Cortex of kidney (tissue), 1 donor: ENCODE results near the gene DGCR2.
"Not testable (repeated sequence)": the region's sequence is repeated elsewhere in the genome, so short reads cannot be mapped to it uniquely, and the experiment has no call there.

Experiments
- DNase-seq: peaks from one replicate; lab custom pipeline; 2025; lab: John Stamatoyannopoulos, UW

Gene DGCR2

DNA sequence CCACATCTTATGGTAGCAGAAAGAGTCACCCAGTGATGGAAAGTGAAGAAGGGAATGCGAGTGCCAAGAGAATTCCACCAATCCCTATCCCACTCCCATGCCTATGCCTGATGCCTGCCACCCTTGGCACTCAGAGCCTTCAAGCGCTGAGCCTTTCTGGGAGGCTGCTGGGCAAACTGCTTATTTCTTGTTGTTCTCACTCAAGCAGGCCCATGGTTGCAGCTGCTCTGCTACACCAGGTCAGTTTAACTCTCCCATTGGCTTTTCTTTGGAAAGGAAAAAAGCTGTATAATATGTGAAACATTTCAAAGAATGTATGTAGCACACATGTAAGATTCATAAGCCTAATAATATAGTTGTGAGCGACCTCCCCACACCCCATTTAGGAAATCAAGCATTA lies 41.4 kb downstream of the DGCR2 start:
- no peak for DNase-seq

DNA sequence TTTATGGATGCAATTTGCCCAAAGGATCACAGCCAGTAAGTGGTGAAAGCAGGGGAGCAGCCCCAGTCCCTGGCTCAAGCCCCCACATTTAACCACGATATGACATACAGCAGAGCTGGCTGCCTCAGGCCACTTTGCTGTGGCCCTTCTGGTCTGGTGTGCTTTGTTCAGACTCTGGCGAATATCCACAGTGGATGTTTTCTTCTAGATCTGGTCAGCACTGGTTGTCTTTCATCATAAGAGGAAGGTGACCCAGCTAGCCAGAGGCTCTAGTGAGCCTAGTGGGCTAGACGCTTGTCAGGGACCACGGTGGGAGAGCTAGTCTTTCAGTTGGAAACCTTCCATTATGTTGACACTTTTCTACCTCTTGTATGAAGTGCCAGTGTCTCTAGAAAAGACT lies 42.5 kb downstream of the DGCR2 start:
- no peak for DNase-seq

DNA sequence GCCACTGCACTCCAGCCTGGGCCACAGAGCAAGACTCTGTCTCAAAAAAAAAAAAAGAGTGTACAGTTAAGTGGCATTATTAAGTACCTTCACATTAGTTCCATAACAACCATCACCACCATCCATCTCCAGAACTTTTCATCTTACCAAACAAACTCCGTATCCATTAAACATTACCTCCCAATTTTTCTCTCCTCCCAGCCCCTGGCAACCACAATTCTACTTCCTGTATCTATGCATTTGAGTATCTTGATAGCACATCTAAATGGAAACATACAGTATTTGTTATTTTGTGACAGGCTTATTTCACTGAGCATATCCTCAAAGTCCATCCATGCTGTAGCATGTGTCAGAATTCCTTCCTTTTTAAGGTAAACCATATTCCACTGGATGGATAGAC lies 46.8 kb downstream of the DGCR2 start:
- no peak for DNase-seq

DNA sequence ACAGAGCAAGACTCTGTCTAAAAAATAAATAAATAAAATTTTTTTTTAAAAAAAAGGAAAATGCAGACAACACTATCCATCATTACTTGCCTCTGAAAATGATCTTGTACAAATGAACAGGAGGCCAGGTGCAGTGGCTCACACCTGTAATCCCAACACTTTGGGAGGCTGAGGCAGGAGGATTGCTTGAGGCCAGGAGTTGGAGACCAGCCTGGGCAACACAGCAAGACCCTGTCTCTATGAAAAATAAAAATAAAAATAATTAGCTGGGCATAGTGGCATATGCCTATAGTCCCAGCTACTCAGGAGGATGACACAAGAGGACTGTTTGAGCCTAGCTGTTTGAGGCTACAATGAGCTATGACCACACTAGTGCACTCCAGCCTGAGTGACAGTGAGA lies 49.4 kb downstream of the DGCR2 start:
- DNase-seq, result not testable (repeated sequence)

DNA sequence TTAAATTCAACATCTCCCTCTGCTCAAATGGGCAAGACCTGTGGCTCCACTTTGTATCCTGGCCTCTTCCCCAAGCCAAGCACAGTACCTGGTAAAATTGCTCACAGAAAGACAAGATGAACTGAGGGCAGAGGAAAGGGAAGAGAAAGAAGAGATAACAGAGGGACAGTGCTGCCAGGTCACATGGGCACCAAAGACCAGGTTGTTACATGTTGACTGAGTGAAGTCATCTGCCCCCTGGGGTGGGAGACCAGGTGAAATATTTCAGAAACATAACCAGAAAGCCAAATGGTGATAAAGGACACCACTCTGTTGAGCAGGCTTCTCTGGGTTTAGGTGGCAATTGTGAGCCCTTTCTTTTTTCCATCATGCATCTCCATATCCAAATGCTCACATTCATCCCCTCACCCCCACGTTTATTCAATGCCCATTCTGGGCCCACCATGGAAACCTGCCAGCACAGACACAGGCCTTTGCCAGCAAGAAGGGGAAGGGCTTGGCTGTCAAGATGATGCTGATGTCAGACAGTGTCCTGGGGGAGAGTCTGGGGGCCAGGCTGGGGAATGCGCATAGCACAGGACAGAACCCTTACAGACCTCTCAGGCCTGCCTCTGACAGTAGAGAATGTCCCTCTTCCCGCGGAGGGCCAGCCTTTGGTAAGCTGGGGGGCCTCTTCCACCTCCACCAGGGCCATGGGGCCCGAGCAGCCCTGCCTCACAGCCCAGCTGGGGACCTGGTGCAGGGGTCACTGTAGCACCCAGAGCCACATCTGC lies 51.6 kb downstream of the DGCR2 start:
- DNase-seq, result no peak

DNA sequence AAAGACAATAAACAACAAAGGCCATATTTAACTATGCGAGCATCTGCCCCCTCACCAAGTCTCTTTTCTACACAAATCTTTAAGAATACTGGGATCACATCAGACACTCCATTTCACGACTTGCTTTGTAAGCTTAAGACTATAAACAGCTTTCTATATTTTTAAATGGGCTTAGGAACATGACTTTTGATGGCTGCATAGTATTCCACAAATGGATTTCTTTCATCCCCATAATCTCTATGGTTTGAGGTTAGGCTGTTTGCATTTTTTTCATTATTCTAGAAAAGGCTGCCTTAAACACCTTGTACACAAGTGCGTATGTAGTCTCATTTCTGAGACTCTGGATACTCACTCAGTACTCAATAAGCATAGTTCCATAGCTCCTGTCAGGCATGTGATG lies 52.8 kb downstream of the DGCR2 start:
- no peak for DNase-seq

DNA sequence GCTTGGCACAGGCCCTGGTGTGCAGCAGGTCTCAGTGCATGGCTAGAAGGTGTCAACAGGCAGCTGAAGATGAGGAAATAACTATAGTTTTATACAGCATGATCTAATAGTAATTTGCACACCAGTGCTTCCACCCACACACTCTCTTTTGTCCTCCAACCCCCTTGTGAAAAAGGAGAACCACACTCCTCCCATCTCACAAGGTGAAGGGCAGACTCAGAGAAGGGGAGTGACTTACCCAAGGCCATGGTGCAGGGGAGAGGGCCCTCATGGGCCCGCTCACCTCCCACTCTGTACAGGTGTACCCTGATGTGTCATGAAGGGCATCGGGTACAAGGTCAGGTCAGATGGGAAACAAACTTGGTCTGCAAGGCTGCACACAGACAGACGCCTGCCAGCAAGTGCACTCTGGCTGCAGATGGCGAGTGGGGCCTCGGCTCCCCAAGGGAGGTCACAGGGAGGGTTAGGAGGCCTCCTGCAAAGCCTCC lies 53.4 kb downstream of the DGCR2 start:
- DNase-seq, result no peak

DNA sequence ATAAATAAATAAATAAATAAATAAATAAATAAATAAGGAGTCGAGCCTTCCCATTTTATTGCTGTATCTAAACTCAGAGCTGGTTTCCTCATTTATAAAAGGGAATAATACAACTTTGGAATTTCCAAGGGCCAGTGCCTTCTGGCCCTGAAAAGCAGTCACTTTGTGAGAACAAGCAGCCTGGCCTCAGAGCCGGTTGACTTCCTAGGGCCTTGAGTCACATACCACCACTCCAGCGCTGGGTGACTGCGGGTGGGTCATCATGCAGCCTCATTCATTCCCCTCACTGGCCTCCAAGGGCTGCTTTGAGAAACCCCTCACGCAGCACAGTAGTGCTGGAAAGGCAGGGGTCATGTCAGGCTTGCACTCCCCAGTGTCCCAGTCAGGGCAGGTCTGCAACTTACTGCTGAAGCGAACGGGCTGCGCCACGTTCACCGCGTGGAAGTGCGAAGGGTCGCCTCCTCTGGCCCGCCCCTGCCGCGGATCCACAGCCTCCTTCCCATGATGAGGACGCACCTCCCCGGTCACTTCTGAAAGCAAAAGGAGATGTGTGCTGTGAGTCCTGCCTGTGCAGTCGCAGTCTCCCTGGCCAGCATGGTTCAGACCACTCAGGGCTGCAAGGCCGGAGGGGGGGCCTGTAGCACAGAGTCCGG lies 54.4 kb downstream of the DGCR2 start:
- no peak for DNase-seq

DNA sequence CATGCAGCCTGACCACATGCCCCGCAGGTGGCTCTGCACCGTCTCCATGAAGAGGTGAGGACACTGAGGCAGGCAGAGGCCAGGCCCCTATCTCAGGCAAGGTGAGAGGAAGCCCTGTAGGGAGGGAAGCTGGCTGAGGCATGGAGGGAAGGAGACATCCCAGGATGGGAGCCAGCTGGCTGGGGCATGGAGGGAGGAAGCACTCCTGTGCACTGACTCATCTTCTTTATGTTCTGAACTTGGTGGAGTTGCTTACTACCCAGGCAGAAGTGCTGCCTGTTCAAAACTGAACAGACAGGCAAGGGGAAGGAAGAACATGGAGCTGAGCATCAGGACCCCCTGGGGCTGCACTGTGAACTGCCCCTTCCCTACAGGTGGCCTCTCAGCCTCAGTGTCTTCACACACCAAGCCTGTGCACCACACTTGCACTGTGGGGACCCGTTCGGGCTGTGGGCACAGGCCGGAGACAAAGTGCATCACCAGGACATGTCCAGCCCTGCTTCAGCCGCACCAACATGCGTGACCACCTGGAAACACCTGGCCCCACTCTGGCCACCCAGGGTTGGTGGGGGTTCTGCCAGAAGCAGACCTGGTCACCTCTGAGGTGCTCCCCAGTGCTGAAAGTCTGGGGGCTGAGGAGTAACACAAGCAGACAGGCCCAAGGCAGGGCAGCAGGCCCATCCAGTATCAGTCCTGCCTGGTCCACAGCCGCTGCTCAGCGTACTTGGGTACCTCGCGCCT lies 55.5 kb downstream of the DGCR2 start:
- DNase-seq, result no peak

DNA sequence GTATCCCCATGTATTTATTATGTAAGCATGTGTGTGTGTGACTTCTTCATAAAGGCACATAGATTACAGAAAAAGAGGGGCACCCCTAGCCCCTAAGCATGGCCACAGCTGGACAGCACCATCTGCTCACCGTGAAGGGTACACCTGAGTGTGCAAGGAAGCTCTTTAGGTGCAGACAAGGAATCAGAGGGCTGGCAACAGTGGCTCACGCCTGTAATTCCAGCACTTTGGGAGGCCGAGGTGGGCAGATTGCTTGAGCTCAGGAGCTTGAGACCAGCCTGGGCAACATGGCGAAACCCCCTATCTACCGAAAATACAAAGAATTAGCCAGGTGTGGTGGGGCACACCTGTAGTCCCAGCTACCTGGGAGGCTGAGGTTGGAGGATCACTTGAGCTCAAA lies 56.3 kb downstream of the DGCR2 start:
- DNase-seq, result no peak

DNA sequence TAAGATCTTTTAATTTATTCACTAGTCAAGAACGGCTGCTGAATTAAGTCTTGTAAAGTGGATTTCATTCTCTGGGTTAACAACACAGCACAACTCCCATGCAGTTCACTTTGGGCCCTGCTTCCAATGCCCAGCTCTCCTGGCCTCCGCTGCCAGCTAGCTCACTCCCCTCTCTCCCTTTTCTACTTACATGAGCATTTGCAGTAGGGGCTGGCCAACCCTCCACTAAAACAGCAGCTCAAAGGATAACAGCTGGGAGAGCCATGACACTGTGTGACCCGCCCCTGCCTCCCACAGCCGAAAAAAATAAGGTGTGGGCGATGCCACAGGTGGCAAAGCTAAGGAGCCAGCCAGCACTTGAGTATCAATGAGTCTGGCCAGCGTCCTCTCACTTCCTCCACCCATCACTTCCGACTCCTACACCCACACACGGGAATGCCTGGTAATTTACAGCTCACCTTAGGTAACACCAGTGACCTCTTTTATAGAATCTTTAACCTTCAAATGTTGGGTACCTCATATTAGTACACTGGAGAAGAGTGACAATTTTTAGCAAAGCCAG lies 56.8 kb downstream of the DGCR2 start:
- no peak for DNase-seq

DNA sequence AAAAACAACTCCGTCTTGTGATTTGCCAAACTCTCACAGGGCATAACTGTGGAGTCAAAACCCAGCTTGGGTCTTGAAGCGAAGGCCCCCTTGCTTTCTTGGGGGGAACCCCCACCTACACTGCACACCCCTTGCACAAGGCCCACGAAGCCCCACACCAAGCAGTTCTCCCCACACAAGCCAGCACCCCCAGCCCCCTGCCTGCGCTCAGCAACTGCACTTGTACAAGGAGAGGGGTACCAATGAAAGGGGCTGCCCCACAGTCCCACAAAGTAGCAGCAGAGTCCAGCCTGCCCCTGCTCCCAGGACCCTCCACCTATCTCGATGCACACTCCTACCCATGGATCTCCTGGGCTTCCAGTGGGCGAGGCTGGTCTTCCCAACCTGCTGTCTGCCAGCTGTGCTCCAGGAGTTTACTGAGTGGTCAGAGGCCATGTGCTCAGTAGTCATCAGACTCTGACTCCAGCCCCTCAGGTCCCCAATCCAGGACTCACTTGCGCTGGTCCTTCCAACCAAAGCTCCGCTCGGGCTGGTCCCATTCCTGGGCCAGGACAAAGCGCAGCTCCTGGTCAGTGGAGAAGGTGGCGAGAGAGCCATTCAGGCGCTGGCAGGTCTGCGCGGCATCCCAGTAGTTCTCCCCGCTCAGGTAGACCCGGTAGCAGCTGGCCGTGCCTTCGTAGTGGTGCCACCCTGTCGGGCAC lies 57.7 kb downstream of the DGCR2 start:
- DNase-seq, result no peak

DNA sequence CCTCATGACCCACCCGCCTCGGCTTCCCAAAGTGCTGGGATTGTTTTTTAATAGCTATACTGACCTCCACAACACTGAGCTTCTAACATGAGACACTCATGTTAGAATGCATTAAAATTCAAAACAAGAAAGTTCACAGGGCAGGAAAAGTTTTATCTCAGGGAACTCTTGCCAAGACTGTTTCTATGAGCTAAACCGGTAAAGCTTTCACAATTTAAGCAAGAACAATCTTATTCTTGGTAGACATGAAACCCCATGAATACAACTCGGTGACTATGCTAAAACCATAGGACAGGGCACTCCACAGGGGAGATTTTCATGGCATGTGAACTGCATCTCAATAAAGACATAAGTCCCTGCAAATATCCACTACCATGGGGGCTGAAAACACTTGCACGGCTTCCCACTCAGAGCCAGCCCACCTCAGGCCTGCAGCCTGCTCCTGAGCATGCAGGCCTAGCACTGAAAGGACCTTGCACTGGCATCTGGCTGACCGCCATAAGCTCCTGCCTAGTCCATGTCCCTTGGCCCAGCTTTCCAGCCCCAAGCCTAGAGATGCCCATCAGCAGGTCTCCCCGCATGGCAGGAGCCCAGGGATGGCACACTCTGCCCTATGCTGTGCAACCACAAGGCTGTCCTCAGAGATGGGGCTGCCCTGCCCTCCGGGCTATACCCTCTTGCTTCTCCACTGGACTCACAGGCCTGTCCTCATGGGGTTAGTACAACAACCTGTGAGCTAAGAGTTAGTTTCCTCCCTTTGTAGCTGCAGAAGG lies 58.4 kb downstream of the DGCR2 start:
- no peak for DNase-seq

DNA sequence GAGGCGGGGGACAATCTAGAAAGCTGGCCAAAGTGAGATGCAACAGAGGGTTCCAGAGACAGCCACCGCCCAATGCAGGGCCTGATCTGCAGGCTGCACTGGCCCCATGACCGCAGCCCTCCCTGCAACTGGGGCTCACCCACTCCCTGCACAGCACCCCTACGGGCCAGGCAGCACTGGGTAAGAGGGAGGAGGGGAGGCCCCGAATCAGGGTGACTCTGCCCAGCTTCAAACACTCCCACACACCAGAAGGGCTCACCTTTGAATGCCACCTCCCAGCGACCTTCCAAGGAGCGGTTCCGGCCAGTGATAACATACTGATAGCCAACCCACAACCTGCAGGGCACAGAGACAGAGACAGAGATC lies 59.3 kb downstream of the DGCR2 start:
- no peak for DNase-seq

DNA sequence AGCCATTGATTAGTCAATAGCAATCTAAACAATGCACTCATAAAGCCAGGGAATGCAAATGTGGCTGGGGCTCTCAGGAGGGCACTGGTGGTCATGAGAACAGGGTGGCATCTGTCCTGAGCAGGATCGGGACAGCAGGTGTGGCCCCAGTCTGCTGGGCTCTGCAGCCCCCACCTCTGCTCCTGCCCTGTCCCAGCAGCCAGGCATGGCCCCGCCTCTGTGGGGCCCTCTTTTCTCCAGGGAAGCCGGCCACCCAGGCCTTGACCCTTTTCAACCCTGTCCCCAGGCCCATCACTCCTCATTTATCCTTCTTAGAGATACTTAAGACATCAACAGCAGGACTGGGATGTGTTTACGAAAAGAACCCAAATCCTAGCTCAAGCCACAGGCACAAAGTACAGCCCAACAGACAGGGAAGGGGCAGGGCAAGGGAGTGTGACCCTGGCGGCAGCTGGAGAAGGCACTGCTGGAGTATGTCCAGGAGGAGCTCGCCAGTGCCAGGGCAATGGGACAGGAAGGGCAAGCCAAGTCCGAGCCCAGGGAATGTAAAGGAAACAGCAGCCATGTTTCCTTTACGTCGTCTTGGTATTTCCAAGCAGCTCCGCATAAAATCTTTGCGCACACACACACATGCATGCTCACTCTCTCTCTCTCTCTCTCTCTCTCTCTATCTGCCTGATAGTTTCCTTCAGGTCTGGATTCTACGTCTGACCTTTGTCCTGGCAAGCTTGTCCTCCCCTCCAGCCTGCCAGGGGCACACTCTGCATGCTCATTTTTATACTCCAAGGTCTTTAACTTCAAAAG lies 59.9 kb downstream of the DGCR2 start:
- no peak for DNase-seq

DNA sequence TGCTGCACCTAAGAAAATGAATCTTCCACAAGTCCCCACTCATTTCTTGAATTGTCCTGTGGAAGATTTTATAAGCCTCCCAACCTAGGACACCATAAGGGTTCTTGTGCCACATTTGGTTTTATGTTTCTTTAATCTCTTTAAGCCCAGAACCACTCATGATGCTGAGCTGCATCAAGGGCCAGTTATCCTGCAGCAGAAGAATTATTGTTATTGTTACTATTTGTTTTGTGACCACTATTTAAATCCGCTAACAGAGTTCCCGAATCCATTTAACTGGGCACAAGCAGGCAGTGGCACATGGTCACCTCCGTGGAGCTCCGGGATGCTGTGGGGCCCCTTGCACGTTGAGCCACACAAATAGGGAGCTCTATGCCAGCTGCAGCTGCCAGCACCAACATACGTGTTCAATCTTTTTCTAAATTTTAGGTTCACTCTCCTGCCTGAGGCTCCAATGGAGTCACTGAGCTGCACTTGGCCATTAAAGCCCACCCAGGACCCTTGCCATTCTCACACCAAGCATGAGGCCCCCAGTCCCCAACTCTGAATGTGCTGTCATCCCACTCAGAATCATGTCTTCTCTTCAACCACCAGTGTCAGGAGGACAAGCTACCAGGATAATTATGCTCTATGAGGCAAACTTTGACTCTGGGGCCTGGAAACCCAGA lies 60.6 kb downstream of the DGCR2 start:
- DNase-seq, result no peak

DNA sequence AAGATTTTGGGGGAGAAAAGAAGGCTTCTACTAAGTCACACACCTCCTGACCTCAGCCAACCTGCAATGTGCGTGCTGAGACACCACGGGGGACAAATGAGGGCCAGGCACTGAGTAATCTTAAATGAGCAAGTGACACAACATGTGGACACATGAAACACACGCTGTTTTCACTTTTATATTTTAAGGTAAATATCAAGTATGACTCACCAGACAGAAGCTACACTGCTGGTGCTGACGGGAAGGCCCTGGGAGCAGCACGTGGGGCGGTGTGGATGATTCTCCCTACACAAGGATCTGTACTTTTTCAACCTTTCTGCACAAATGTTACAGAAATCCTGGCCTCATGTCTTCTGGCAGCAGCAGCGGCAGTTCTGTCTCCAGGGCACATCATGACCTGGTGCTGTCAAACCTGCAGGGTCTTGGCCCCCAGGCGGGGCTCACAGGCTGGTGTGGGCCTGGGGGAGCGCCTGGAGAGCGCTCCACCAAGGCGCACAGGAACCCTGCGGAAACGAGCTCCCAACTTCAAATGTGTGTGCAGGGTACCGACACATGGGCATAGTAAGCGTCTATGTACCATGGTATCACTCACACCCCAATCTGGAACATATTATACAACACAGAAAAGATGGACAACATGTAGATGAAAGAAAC lies 61.7 kb downstream of the DGCR2 start:
- DNase-seq, result no peak

DNA sequence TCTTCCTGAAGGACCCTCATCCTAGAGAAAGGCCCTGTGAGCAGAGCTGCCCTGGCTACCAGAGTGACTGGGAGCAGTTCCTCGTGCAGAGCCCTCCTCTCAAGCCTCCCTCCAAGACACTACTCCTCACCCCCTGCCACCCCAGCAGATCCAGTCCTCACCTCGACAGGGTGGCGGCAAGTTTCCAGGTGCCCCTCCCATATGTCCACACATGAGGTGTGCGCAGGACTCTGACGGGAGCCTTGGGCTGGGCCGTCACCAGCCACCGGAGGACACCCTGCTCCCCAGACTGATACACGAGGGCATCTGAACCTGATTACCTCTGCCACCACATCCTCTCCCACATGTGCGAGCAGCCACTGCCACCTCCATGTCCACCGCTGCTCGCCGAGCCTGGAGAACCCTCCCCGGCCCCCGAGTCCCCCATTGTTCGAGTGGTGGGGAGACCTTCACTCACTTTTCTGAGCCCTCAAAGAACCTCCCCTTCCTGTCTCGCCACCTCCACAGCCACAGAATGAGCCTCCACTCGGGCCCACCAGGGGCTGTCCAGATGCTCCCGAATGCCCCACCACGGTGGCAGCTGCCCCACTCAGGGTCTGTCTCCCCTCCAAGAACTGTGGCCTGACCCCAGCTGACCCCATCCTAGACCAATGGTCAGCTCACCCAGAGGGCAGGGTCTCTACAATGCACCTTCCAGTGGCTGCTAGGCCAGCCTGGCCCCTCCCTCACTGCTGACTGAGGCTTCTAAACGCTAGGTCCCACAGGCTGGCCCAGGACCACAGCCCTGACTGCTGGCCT lies 62.5 kb downstream of the DGCR2 start:
- no peak for DNase-seq
